Keratinocyte (primary cell): ENCODE results near the gene CLEC7A. TPM values are rescaled to one million over a fixed set of nuclear protein-coding genes. Genes with fewer than 3 reads are reported as not detected.

ENCODE experiments used
- DNase-seq: peaks from one replicate; pipeline ENCODE4 v3.0.0-alpha.2; 2011; ENCODE audit warnings: low read depth, missing footprints, low spot score
- FAIRE-seq: peaks from 2 replicates; lab custom pipeline; 2011; peaks lifted over from hg19 to GRCh38; lab: Jason Lieb, UNC
- H2AFZ ChIP-seq: 2 replicates; pipeline ENCODE4 v1.6.0; 2012; ENCODE audit warnings: low read length, control low read depth, inconsistent platforms; ENCODE audit not compliant: control insufficient read depth
- H3K27ac ChIP-seq: 2 replicates; pipeline ENCODE4 v1.5.1; 2011; ENCODE audit warnings: low read length; ENCODE audit not compliant: control insufficient read depth, insufficient read depth
- H3K27me3 ChIP-seq: 3 replicates; pipeline ENCODE4 v1.6.0; 2011; ENCODE audit warnings: low read length; ENCODE audit not compliant: control insufficient read depth, insufficient read depth; ENCODE audit errors: extremely low read depth
- H3K36me3 ChIP-seq, 2 experiments: 2 replicates in 1 of 2; 3 replicates in 1 of 2; pipeline ENCODE4 v1.5.1; 2011; ENCODE audit warnings: low read length in 2 of 2, mild to moderate bottlenecking in 1 of 2; ENCODE audit not compliant: control insufficient read depth in 2 of 2, insufficient read depth in 2 of 2; ENCODE audit errors: extremely low read depth in 1 of 2
- H3K4me1 ChIP-seq: 3 replicates; pipeline ENCODE4 v1.5.1; 2011; ENCODE audit warnings: low read length; ENCODE audit not compliant: control insufficient read depth, insufficient read depth; ENCODE audit errors: extremely low read depth
- H3K4me2 ChIP-seq: 3 replicates; pipeline ENCODE4 v1.6.0; 2011; ENCODE audit warnings: low read depth, low read length; ENCODE audit not compliant: control insufficient read depth, insufficient read depth; ENCODE audit errors: extremely low read depth
- H3K4me3 ChIP-seq, 3 experiments: fragments of 200-600 bp in 1 of 3; sonication (generic) in 1 of 3; 2 replicates in 2 of 3; 3 replicates in 1 of 3; pipeline ENCODE4 v1.5.1; 2011 to 2016; ENCODE audit warnings: low read length in 3 of 3, mild to moderate bottlenecking in 3 of 3, control low read depth in 2 of 3, inconsistent platforms in 1 of 3, low read depth in 1 of 3, mixed read lengths in 1 of 3, mixed run types in 1 of 3, moderate library complexity in 1 of 3; ENCODE audit not compliant: control insufficient read depth in 2 of 3, insufficient read depth in 2 of 3; ENCODE audit errors: extremely low read depth in 1 of 3
- H3K79me2 ChIP-seq: 2 replicates; pipeline ENCODE4 v1.6.0; 2012; ENCODE audit warnings: low read length; ENCODE audit not compliant: control insufficient read depth, insufficient read depth
- H3K9ac ChIP-seq: 3 replicates; pipeline ENCODE4 v1.6.0; 2011; ENCODE audit warnings: low read length; ENCODE audit not compliant: control insufficient read depth, insufficient read depth; ENCODE audit errors: extremely low read depth
- H3K9me1 ChIP-seq: 3 replicates; pipeline ENCODE4 v1.6.0; 2011; ENCODE audit warnings: low read length; ENCODE audit not compliant: control insufficient read depth, insufficient read depth; ENCODE audit errors: extremely low read depth
- H3K9me3 ChIP-seq: 2 replicates; pipeline ENCODE4 v1.5.1; 2012; ENCODE audit warnings: low read depth, low read length; ENCODE audit not compliant: control insufficient read depth
- H4K20me1 ChIP-seq: 3 replicates; pipeline ENCODE4 v1.6.0; 2011; ENCODE audit warnings: low read length; ENCODE audit not compliant: control insufficient read depth, insufficient read depth; ENCODE audit errors: extremely low read depth
- CTCF ChIP-seq, 3 experiments: IDR thresholded peaks in 1 of 3; conservative IDR thresholded peaks in 1 of 3; optimal IDR thresholded peaks in 1 of 3; 2 replicates in 2 of 3; 3 replicates in 1 of 3; pipeline versions ENCODE3 to v1.5.1; 2011; ENCODE audit warnings: low read length in 3 of 3, mild to moderate bottlenecking in 3 of 3, moderate library complexity in 2 of 3, control low read depth in 1 of 3, inconsistent platforms in 1 of 3; ENCODE audit not compliant: insufficient read depth in 2 of 3; ENCODE audit errors: extremely low read depth in 1 of 3
- EZH2 ChIP-seq: IDR thresholded peaks from one replicate; pipeline ENCODE4 v1.6.1; 2012; ENCODE audit warnings: inconsistent platforms, mild to moderate bottlenecking, low read length, moderate library complexity
- dilution Hi-C: fragments of 300-500 bp; cut with MboI; formaldehyde crosslinking; loops from one replicate; pipeline ENCODE4 v1.7.0; 2020; ENCODE audit warnings: low sequenced_read_pairs; ENCODE audit not compliant: extremely low pct_ligation_motif_present
- polyA plus RNA-seq, 5 experiments: library from polyadenylated mRNA; depleted of rRNA in 3 of 5; stranded (reverse) in 3 of 5; stranded (forward) in 1 of 5; unstranded in 1 of 5; fragments of >200 nt; gene quantifications; 1 replicate in 1 of 5; 2 replicates in 3 of 5; 3 replicates in 1 of 5; pipeline versions ENCODE4 v1.2.1 to v1.2.3, GENCODE V29; 2011 to 2012; ENCODE audit warnings: missing spikeins in 2 of 5, low read depth in 1 of 5, low replicate concordance in 1 of 5

Gene CLEC7A
- polyA plus RNA-seq, 1 donor (not counting 4 experiments of a cell fraction or from before 2014, with no cell fraction given): 0.62 TPM

- no peak overlapping the region for H3K4me3 ChIP-seq
- no peaks in the 10 kb centered on the region for H3K9me1 ChIP-seq
- TF ChIP-seq EZH2 (no peak), CTCF (optimal IDR thresholded peaks at IDR 0.05 in 1 of 3, IDR thresholded peaks at IDR 0.05 in 1 of 3, conservative IDR thresholded peaks at IDR 0.05 in 1 of 3; ENCODE audit: extremely low read depth in 1 of 3, insufficient read depth in 2 of 3, low read length in 3 of 3) (no peak)
- no peaks in the 10 kb centered on the region for H3K36me3 ChIP-seq
- H2AFZ ChIP-seq: no peak overlapping the region
- no peaks in the 10 kb centered on the region for H3K27me3 ChIP-seq
- peaks cover 14% of the 10 kb centered on the region for H3K4me1 ChIP-seq
- H3K9ac ChIP-seq: no peak overlapping the region
- H3K79me2 ChIP-seq: no peaks in the 10 kb centered on the region
- H3K4me2 ChIP-seq: no peak overlapping the region
- DNase-seq: no peak
- dilution Hi-C loops: no loop called here
- no peak for FAIRE-seq
- no peaks in the 10 kb centered on the region for H3K9me3 ChIP-seq
- H4K20me1 ChIP-seq: no peaks in the 10 kb centered on the region
- H3K27ac ChIP-seq: no peak overlapping the region
Measured at GRCh38 chr12:10170216-10170615, 40.2 kb upstream of the CLEC7A start.

- H3K9ac ChIP-seq: no peak overlapping the region
- no peaks in the 10 kb centered on the region for H4K20me1 ChIP-seq
- dilution Hi-C loops: loop anchor here (10.0 kb wide), 1 partner anchor 56 kb away; no protein-coding TSS in a partner anchor
- no peak for TF ChIP-seq EZH2
- TF ChIP-seq CTCF (optimal IDR thresholded peaks at IDR 0.05 in 1 of 3, IDR thresholded peaks at IDR 0.05 in 1 of 3, conservative IDR thresholded peaks at IDR 0.05 in 1 of 3; ENCODE audit: extremely low read depth in 1 of 3, insufficient read depth in 2 of 3, low read length in 3 of 3): no peak
- no peaks in the 10 kb centered on the region for H3K9me1 ChIP-seq
- peaks cover 10% of the 10 kb centered on the region for H3K4me1 ChIP-seq
- no peak overlapping the region for H3K4me3 ChIP-seq
- no peaks in the 10 kb centered on the region for H3K27me3 ChIP-seq
- no peak overlapping the region for H2AFZ ChIP-seq
- H3K9me3 ChIP-seq: no peaks in the 10 kb centered on the region
- H3K36me3 ChIP-seq: no peaks in the 10 kb centered on the region
- no peaks in the 10 kb centered on the region for H3K79me2 ChIP-seq
- FAIRE-seq (no peak), DNase-seq (no peak)
- H3K27ac ChIP-seq: no peak overlapping the region
- H3K4me2 ChIP-seq: no peak overlapping the region
Measured at GRCh38 chr12:10169104-10169503, 39.1 kb upstream of the CLEC7A start.
